ENCODE data around the gene SNRK.

- TF ChIP-seq POLR2A (IDR thresholded peaks at IDR 0.05; ENCODE audit: low read depth), result no peak
- TF ChIP-seq CTCF (IDR thresholded peaks at IDR 0.05), result no peak
- no peak for TF ChIP-seq EP300 (IDR thresholded peaks at IDR 0.05)
Measured at GRCh38 chr3:43291546-43291945, 5.2 kb downstream of the SNRK start.

Measured in esophagus muscularis mucosa (tissue), 4 donors.